B cell (primary cell): Measurements from ENCODE around the gene BCL3. TPM values are rescaled to one million over a fixed set of nuclear protein-coding genes. Genes with fewer than 3 reads are reported as not detected.
"Not testable (repeated sequence)": the region's sequence is repeated elsewhere in the genome, so short reads cannot be mapped to it uniquely, and the experiment has no call there.

Experiments
- ATAC-seq: fragments of 200-7000 bp; cut with Tn5 transposase; one replicate; pipeline ENCODE4 v1.10.0; 2021; ENCODE audit warnings: low read depth, mild to moderate bottlenecking, moderate number of reproducible peaks, moderate library complexity
- CTCF ChIA-PET: fragments of 350-600 bp; sonication (Branson Sonifier 250); formaldehyde crosslinking; loops from one replicate; lab custom pipeline; 2021; ENCODE audit warnings: antibody characterized with exemption, inconsistent platforms; lab: Charles Lee
- POLR2A ChIA-PET: fragments of 350-600 bp; sonication (Branson Sonifier 250); formaldehyde crosslinking; loops from one replicate; lab custom pipeline; 2021; ENCODE audit warnings: antibody characterized with exemption; lab: Charles Lee
- DNase-seq: peaks from one replicate; pipeline ENCODE4 v3.0.0; 2013
- H2AFZ ChIP-seq: 2 replicates; pipeline ENCODE4 v1.6.1; 2012; ENCODE audit warnings: mild to moderate bottlenecking, low read depth, low read length; ENCODE audit not compliant: insufficient read depth, poor library complexity, severe bottlenecking
- H3K27ac ChIP-seq, 2 donors: 1 replicate in 1 of 2; 2 replicates in 1 of 2; pipeline ENCODE4 v1.5.1; 2012 to 2013; ENCODE audit warnings: low read length in 2 of 2, mild to moderate bottlenecking in 2 of 2, moderate library complexity in 1 of 2
- H3K27me3 ChIP-seq, 4 experiments: fragments of 200-600 bp in 1 of 4; sonication (generic) in 1 of 4; replicated peaks in 1 of 4; 1 replicate in 2 of 4; 2 replicates in 2 of 4; pipeline versions ENCODE4 v1.6.1 to v1.7.0; 2013 to 2016; ENCODE audit warnings: low read length in 3 of 4, mild to moderate bottlenecking in 2 of 4, mixed read lengths in 1 of 4, moderate library complexity in 1 of 4; ENCODE audit not compliant: insufficient read depth in 4 of 4, control insufficient read depth in 3 of 4; ENCODE audit errors: control extremely low read depth in 1 of 4
- H3K36me3 ChIP-seq, 2 experiments: replicated peaks in 1 of 2; 1 replicate in 1 of 2; 2 replicates in 1 of 2; pipeline versions ENCODE4 v1.6.1 to v1.7.1; 2013; ENCODE audit warnings: low read length in 1 of 2; ENCODE audit not compliant: insufficient read depth in 2 of 2, control insufficient read depth in 1 of 2; ENCODE audit errors: control extremely low read depth in 1 of 2, extremely low read depth in 1 of 2
- H3K4me1 ChIP-seq, 2 donors: fragments of 200-600 bp in 1 of 2; sonication (generic) in 1 of 2; 1 replicate in 1 of 2; 2 replicates in 1 of 2; pipeline versions ENCODE4 v1.5.1 to v1.6.1; 2013 to 2017; ENCODE audit warnings: low read length in 2 of 2; ENCODE audit not compliant: control insufficient read depth in 2 of 2, insufficient read depth in 2 of 2
- H3K4me2 ChIP-seq: replicated peaks from 2 replicates; pipeline ENCODE3; 2012; ENCODE audit warnings: mild to moderate bottlenecking, low read depth, low read length; ENCODE audit not compliant: poor library complexity, severe bottlenecking
- H3K4me3 ChIP-seq, 5 experiments: fragments of 200-600 bp in 1 of 5; sonication (generic) in 1 of 5; 1 replicate in 3 of 5; 2 replicates in 2 of 5; pipeline versions ENCODE4 v1.5.1 to v1.7.0; 2011 to 2016; ENCODE audit warnings: low read length in 4 of 5, mild to moderate bottlenecking in 4 of 5, low read depth in 2 of 5, control low read depth in 1 of 5, moderate library complexity in 1 of 5; ENCODE audit not compliant: insufficient read depth in 1 of 5; ENCODE audit errors: control extremely low read depth in 1 of 5, extremely low read depth in 1 of 5
- H3K79me2 ChIP-seq: fragments of 200-600 bp; sonication (generic); one replicate; pipeline ENCODE4 v1.6.0; 2016; ENCODE audit warnings: low read length; ENCODE audit not compliant: control insufficient read depth, insufficient read depth
- H3K9ac ChIP-seq: fragments of 200-600 bp; sonication (generic); 2 replicates; pipeline ENCODE4 v1.6.1; 2017; ENCODE audit warnings: mild to moderate bottlenecking, low read length, moderate library complexity
- H3K9me3 ChIP-seq, 3 donors: one replicate each; pipeline versions ENCODE4 v1.6.1 to v1.7.1; 2013; ENCODE audit warnings: low read length in 2 of 3; ENCODE audit not compliant: control insufficient read depth in 2 of 3, insufficient read depth in 1 of 3; ENCODE audit errors: control extremely low read depth in 1 of 3
- H4K20me1 ChIP-seq: 2 replicates; pipeline ENCODE4 v1.6.0; 2012; ENCODE audit warnings: mild to moderate bottlenecking, low read length; ENCODE audit not compliant: insufficient read depth, control insufficient read depth, poor library complexity, severe bottlenecking
- H3K27ac Mint-ChIP-seq: one replicate; pipeline ENCODE4 v1.8.0; 2021; ENCODE audit warnings: mixed read lengths
- H3K27me3 Mint-ChIP-seq: one replicate; pipeline ENCODE4 v1.8.0; 2021; ENCODE audit warnings: mixed read lengths
- H3K4me1 Mint-ChIP-seq: one replicate; pipeline ENCODE4 v1.8.0; 2021; ENCODE audit warnings: mixed read lengths
- H3K4me3 Mint-ChIP-seq: one replicate; pipeline ENCODE4 v1.8.0; 2021; ENCODE audit warnings: mixed read lengths
- H3K9me3 Mint-ChIP-seq: one replicate; pipeline ENCODE4 v1.8.0; 2022; ENCODE audit warnings: mixed read lengths; ENCODE audit not compliant: insufficient read depth
- EZH2 ChIP-seq: IDR thresholded peaks from 2 replicates; pipeline ENCODE4 v1.6.1; 2012; ENCODE audit warnings: borderline replicate concordance, low read depth, mild to moderate bottlenecking, moderate library complexity, low read length; ENCODE audit not compliant: insufficient read depth, poor library complexity, severe bottlenecking
- WGBS: methylation state at CpG from one replicate; pipeline ENCODE4 v1.1.5; 2013; ENCODE audit warnings: missing lambda C conversion rate; ENCODE audit not compliant: insufficient coverage; 5-methylcytosine and 5-hydroxymethylcytosine counted together
- intact Hi-C: fragments of 100-400 bp; cut with micrococcal nuclease; formaldehyde crosslinking; loops from one replicate; pipeline ENCODE4 v1.10.0; 2022
- polyA plus RNA-seq: library from polyadenylated mRNA; depleted of rRNA; stranded (reverse); fragments of >200 nt; gene quantifications from 2 replicates; pipeline ENCODE4 v1.2.3, GENCODE V29; 2012
- total RNA-seq, 2 donors: library from RNA; stranded (reverse); fragments of 120-200 nt in 1 of 2; gene quantifications; 1 replicate in 1 of 2; 2 replicates in 1 of 2; pipeline versions ENCODE4 v1.2.3 to v1.2.4, GENCODE V29; 2013 to 2022
- TF ChIP-seq, protein P1 (sequence below): fragments of 200-600 bp; IDR thresholded peaks from one replicate; pipeline ENCODE4 v1.8.0; 2022; ENCODE audit warnings: antibody characterized with exemption, mild to moderate bottlenecking

BCL3 gene
- total and polyA plus RNA-seq, 2 donors (not counting 1 experiment from before 2014, with no cell fraction given): 52.3 to 147 TPM

DNA sequence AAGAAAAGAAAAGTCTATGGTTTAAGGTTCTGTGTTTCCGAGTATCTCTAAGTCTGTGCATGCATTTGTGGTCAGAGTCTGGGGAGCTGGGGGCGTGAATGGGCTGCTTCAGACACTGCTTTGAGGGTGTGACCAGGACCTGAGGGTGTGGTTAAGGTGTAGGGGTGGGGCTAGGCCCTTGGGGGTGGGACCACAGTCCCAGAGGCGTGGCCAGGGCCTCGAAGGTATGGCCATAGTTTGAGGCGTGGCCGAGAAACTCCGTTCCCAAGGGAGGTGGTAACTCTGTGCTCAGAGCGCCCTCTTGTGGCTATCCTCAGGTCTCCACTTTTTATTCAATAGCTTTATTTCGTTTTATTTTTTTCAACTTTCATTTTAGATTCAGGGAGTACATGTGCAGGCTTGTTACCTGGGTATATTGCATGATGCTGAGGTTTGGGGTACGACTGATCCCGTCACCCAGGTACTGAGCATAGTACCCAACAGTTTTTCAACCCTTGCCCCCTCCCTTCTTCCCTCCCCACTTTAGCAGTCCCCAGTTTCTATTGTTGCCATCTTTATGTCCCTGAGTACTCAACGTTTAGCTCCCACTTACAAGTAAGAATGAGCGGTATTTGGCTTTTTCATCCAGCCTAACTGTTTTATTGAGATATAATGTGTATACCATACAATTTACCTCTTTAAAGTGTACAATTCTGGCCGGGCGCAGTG lies 22.2 kb downstream of the BCL3 start:
- POLR2A ChIA-PET: interaction anchor here (0.5 to 2.3 kb wide), 10 partner anchors 10 to 1157 kb away, joined by 3 to 65 read pairs (median 4); partner anchors contain the start of genes BCL3 and TOMM40
- peaks cover 0 to 4% (median 3%) of the 10 kb centered on the region in 3 donors for H3K9me3 ChIP-seq
- H3K36me3 ChIP-seq: no peaks in the 10 kb centered on the region
- ATAC-seq (peak; percentile 100), DNase-seq (peak; percentile 98)
- Mint-ChIP-seq H3K4me1 (peaks cover 28% of the 10 kb centered on the region), H3K27me3 (no peaks in the 10 kb centered on the region), H3K27ac (peak overlapping the region; percentile 74), H3K9me3 (peaks cover 8% of the 10 kb centered on the region), H3K4me3 (peak overlapping the region; percentile 63)
- H3K4me1 ChIP-seq: peaks cover 8 to 20% of the 10 kb centered on the region in 2 donors
- H3K27me3 ChIP-seq: no peaks in the 10 kb centered on the region
- H3K27ac ChIP-seq: no peak overlapping the region
- TF ChIP-seq EZH2: no peak
- TF ChIP-seq, protein P1, sequence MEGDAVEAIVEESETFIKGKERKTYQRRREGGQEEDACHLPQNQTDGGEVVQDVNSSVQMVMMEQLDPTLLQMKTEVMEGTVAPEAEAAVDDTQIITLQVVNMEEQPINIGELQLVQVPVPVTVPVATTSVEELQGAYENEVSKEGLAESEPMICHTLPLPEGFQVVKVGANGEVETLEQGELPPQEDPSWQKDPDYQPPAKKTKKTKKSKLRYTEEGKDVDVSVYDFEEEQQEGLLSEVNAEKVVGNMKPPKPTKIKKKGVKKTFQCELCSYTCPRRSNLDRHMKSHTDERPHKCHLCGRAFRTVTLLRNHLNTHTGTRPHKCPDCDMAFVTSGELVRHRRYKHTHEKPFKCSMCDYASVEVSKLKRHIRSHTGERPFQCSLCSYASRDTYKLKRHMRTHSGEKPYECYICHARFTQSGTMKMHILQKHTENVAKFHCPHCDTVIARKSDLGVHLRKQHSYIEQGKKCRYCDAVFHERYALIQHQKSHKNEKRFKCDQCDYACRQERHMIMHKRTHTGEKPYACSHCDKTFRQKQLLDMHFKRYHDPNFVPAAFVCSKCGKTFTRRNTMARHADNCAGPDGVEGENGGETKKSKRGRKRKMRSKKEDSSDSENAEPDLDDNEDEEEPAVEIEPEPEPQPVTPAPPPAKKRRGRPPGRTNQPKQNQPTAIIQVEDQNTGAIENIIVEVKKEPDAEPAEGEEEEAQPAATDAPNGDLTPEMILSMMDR: peak; percentile 76
- 0% methylated on average over 5 of the region's 15 CpGs for WGBS
- peak overlapping the region; percentile 66 for H3K4me2 ChIP-seq
- intact Hi-C loops: loop anchor here (1.0 to 10.0 kb wide), 7 partner anchors 17 to 182 kb away; partner anchors contain the start of genes BCL3 and NECTIN2
- peak overlapping the region in 3 of 5 experiments; percentile 8 to 32 (median 18) for H3K4me3 ChIP-seq
- peak overlapping the region; percentile 48 for H2AFZ ChIP-seq
- CTCF ChIA-PET: interaction anchor here (0.6 to 14.8 kb wide), 37 partner anchors 9 to 1257 kb away, joined by 3 to 591 read pairs (median 4); partner anchors contain the start of genes BCL3, BLOC1S3, CLPTM1 and NECTIN2
- H4K20me1 ChIP-seq: no peaks in the 10 kb centered on the region
- H3K79me2 ChIP-seq: no peaks in the 10 kb centered on the region
- H3K9ac ChIP-seq: peak overlapping the region; percentile 30

DNA sequence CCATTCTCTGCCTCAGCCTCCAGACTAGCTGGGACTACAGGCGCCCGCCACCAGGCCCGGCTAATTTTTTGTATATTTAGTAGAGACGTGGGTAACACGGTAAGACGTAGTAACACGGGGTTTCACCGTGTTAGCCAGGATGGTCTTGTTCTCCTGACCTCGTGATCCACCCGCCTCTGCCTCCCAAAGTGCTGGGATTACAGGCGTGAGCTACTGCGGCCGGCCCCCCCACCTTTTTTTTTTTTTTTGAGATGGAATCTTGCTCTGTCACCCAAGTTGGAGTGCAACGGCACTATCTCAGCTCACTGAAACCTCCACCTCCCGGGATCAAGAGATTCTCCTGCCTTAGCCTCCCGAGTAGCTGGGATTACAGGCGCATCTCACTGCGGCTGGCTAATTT lies 23.6 kb downstream of the BCL3 start:
- not testable (repeated sequence) for H3K9ac ChIP-seq, H3K27ac ChIP-seq, H3K27me3 Mint-ChIP-seq, H3K9me3 Mint-ChIP-seq, H3K27ac Mint-ChIP-seq, H3K79me2 ChIP-seq, H3K4me2 ChIP-seq, H3K4me3 Mint-ChIP-seq, H3K27me3 ChIP-seq, H4K20me1 ChIP-seq, H3K36me3 ChIP-seq, H2AFZ ChIP-seq, DNase-seq, H3K4me3 ChIP-seq, ATAC-seq, H3K9me3 ChIP-seq
- POLR2A ChIA-PET: interaction anchor here (2.3 kb wide), 1 partner anchor 48 kb away, joined by 34 read pairs; no protein-coding TSS in a partner anchor
- 94% methylated on average over 14 of the region's 18 CpGs for WGBS
- CTCF ChIA-PET: interaction anchor here (0.7 to 14.8 kb wide), 9 partner anchors 12 to 458 kb away, joined by 3 to 591 read pairs (median 19); no protein-coding TSS in a partner anchor
- H3K4me1 Mint-ChIP-seq: peaks cover 28% of the 10 kb centered on the region
- intact Hi-C loops: loop anchor here (5.0 to 10.0 kb wide), 2 partner anchors 73 to 180 kb away; partner anchors contain the start of gene NECTIN2
- peaks cover 8 to 20% of the 10 kb centered on the region in 2 donors for H3K4me1 ChIP-seq
